Ascending aorta (tissue), 2 donors: ENCODE data around the gene SRRM2. TPM values are rescaled to one million over a fixed set of nuclear protein-coding genes. Genes with fewer than 3 reads are reported as not detected.

Experiments used
- DNase-seq, 2 donors: peaks; one replicate each; pipeline ENCODE4 v3.0.0-alpha.2; 2019; ENCODE audit warnings: low spot score in 2 of 2
- H3K27ac ChIP-seq, 2 donors: fragments of 200-600 bp; sonication (generic); one replicate each; pipeline ENCODE4 v1.5.1; 2016 to 2017; ENCODE audit warnings: mild to moderate bottlenecking in 1 of 2
- H3K27me3 ChIP-seq: fragments of 200-600 bp; sonication (generic); one replicate; pipeline ENCODE4 v1.5.1; 2017
- H3K36me3 ChIP-seq, 2 donors: fragments of 200-600 bp; sonication (generic); one replicate each; pipeline ENCODE4 v1.5.1; 2016
- H3K4me1 ChIP-seq, 2 donors: fragments of 200-600 bp; sonication (generic); one replicate each; pipeline ENCODE4 v1.5.1; 2016 to 2017; ENCODE audit warnings: mild to moderate bottlenecking in 1 of 2
- H3K4me3 ChIP-seq, 2 donors: fragments of 200-600 bp; sonication (generic); one replicate each; pipeline ENCODE4 v1.5.1; 2016 to 2017; ENCODE audit warnings: mild to moderate bottlenecking in 1 of 2
- H3K9me3 ChIP-seq, 2 donors: fragments of 200-600 bp; sonication (generic); one replicate each; pipeline ENCODE4 v1.5.1; 2016
- CTCF ChIP-seq, 3 experiments: fragments of 200-600 bp in 2 of 3; fragments of 450-650 bp in 1 of 3; sonication (generic) in 2 of 3; IDR thresholded peaks; one replicate each; pipeline ENCODE4 v1.5.1; 2016 to 2019; ENCODE audit warnings: antibody characterized with exemption in 3 of 3, mild to moderate bottlenecking in 1 of 3, moderate library complexity in 1 of 3
- intact Hi-C: fragments of 100-400 bp; cut with DNase I; formaldehyde crosslinking; loops from one replicate; pipeline ENCODE4 v1.15.1; 2023
- total RNA-seq: library from RNA; depleted of rRNA; stranded (reverse); fragments of >200 nt; gene quantifications from one replicate; pipeline ENCODE4 v1.1.0, GENCODE V29; 2016

The SRRM2 gene
- total RNA-seq, 1 donor from 2014 or later, result 359 TPM

GRCh38 chr16:2815299-2815771 is 62.9 kb downstream of the SRRM2 start:
- H3K36me3 ChIP-seq, result no peaks in the 10 kb centered on the region
- intact Hi-C loops, result no loop called here
- no peak for TF ChIP-seq CTCF (IDR thresholded peaks at IDR 0.05)
- no peak overlapping the region for H3K4me3 ChIP-seq
- DNase-seq, result no peak
- H3K27me3 ChIP-seq, result no peaks in the 10 kb centered on the region
- H3K9me3 ChIP-seq, result no peaks in the 10 kb centered on the region
- H3K27ac ChIP-seq, result no peak overlapping the region
- H3K4me1 ChIP-seq, result peaks cover 0 to 5% of the 10 kb centered on the region in 2 donors

- Histone ChIP-seq H3K4me1 (peaks cover 0 to 5% of the 10 kb centered on the region in 2 donors), H3K9me3 (no peaks in the 10 kb centered on the region), H3K36me3 (no peaks in the 10 kb centered on the region), H3K4me3 (peak within 1 kb of the TSS in 1 of 2 donors; percentile 22), H3K27me3 (no peaks in the 10 kb centered on the region), H3K27ac (no peak within 1 kb of the TSS)
- TF ChIP-seq CTCF (IDR thresholded peaks at IDR 0.05), result no peak
- intact Hi-C loops, result no loop called here
- no peak for DNase-seq
Observed at GRCh38 chr16:2816751-2817339, 64.4 kb downstream of the SRRM2 start, which contains the start of gene PRSS21. TSS of gene PRSS21 (plus strand) at chr16:2817237. CDS start at chr16:2817269, 32 bp downstream.

GRCh38 chr16:2817340-2818271 is 65.2 kb downstream of the SRRM2 start:
- intact Hi-C loops, result no loop called here
- TF ChIP-seq CTCF (IDR thresholded peaks at IDR 0.05), result no peak
- Histone ChIP-seq H3K27me3 (no peaks in the 10 kb centered on the region), H3K36me3 (no peaks in the 10 kb centered on the region), H3K4me1 (no peaks in the 10 kb centered on the region), H3K4me3 (peak overlapping the region in 1 of 2 donors; percentile 22), H3K27ac (no peak overlapping the region), H3K9me3 (no peaks in the 10 kb centered on the region)
- no peak for DNase-seq

DNA sequence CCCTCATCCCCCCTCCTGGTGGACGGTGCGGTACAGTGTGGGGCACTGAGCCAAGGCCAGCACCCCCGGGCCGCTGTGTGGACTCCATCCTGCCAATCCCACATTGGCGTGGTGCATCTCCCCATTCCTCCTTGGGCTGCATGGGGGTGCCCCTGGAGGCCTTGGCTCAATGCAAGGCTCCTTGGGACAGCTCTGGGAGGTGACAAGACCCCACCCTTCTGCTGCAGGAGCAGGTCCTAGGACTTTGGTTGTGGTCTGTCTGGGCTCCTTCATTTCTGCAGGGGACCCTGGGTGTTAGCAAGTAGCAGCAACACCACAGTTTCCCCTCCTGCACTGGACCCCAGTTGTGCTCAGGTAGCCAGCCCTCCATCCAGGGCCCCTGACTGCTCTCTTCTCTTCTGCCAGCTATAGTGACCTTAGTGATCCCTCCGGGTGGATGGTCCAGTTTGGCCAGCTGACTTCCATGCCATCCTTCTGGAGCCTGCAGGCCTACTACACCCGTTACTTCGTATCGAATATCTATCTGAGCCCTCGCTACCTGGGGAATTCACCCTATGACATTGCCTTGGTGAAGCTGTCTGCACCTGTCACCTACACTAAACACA is 65.9 kb downstream of the SRRM2 start:
- Histone ChIP-seq H3K27me3 (no peaks in the 10 kb centered on the region), H3K27ac (no peak overlapping the region), H3K36me3 (no peaks in the 10 kb centered on the region), H3K9me3 (no peaks in the 10 kb centered on the region), H3K4me1 (no peaks in the 10 kb centered on the region), H3K4me3 (no peak overlapping the region)
- no peak for DNase-seq
- TF ChIP-seq CTCF (IDR thresholded peaks at IDR 0.05), result no peak
- intact Hi-C loops, result no loop called here

DNA sequence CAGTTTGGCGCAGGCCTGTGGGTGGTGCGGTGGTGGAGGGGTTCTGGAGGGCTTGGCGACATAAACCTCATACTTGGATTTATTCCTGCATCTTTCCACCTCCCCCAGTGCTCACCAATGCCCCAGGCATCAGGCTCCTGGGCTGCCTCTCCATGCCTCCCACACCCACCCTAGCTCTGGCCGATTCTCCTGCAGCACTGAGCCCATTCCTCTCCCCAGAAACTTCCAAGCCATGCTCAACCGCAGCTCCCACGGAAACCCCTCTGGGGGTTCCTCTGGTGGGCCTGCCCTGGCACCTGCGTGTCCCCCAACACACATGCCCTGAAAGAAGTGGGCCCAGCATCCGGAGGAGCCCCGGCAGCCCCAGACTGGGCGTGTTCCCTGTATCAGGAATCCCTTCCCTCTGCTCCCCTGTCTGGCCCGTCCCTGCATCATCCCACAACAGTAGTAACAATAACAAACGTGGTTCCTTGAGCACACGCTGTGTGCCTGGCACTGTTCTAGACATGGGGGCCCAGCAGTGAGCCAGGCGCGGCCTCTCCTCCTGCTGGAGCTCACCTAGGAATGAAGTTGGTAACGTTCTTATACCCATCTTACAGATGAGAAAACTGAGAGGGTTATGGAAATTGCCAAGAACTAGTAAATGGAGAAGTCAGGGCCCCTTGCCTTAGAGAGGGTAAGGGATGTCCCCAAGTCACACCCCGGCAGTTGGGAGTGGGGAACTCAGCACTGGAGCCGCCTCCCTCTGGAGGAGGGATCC is 66.9 kb downstream of the SRRM2 start:
- DNase-seq, result no peak
- Histone ChIP-seq H3K27ac (no peak overlapping the region), H3K27me3 (no peaks in the 10 kb centered on the region), H3K4me3 (no peak overlapping the region), H3K36me3 (no peaks in the 10 kb centered on the region), H3K9me3 (no peaks in the 10 kb centered on the region), H3K4me1 (no peaks in the 10 kb centered on the region)
- no peak for TF ChIP-seq CTCF (IDR thresholded peaks at IDR 0.05)
- intact Hi-C loops, result no loop called here
